H9 (cell line): ENCODE results near the gene MARK4. TPM values are rescaled to one million over a fixed set of nuclear protein-coding genes. Genes with fewer than 3 reads are reported as not detected.
A peak's percentile ranks its signal among the peaks of the same experiment; 100 is the strongest.

Source experiments
- DNase-seq: peaks from one replicate; pipeline ENCODE4 v3.0.0-alpha.2; 2017
- H2AFZ ChIP-seq: one replicate; pipeline ENCODE4 v1.6.1; 2013; ENCODE audit warnings: mild to moderate bottlenecking, low read length, control low read depth, moderate library complexity
- H2AK5ac ChIP-seq: 2 replicates; pipeline ENCODE4 v1.6.1; 2013; ENCODE audit warnings: low read length, control low read depth, mixed read lengths; ENCODE audit not compliant: insufficient read length
- H2BK120ac ChIP-seq: one replicate; pipeline ENCODE4 v1.6.1; 2013; ENCODE audit warnings: low read depth, mild to moderate bottlenecking, low read length, control low read depth, inconsistent platforms; ENCODE audit not compliant: poor library complexity, severe bottlenecking
- H2BK12ac ChIP-seq: 2 replicates; pipeline ENCODE4 v1.6.1; 2013; ENCODE audit warnings: low read length, control low read depth, mixed read lengths, low read depth; ENCODE audit not compliant: insufficient read length
- H2BK15ac ChIP-seq: 2 replicates; pipeline ENCODE4 v1.6.1; 2013; ENCODE audit warnings: low read depth, low read length, control low read depth
- H2BK20ac ChIP-seq: one replicate; pipeline ENCODE4 v1.6.1; 2013; ENCODE audit warnings: low read depth, mild to moderate bottlenecking, low read length, control low read depth, inconsistent platforms; ENCODE audit not compliant: poor library complexity, severe bottlenecking
- H2BK5ac ChIP-seq: 2 replicates; pipeline ENCODE4 v1.6.1; 2013; ENCODE audit warnings: low read length, control low read depth, mixed read lengths; ENCODE audit not compliant: insufficient read length
- H3K14ac ChIP-seq: 2 replicates; pipeline ENCODE4 v1.6.1; 2013; ENCODE audit warnings: low read length, control low read depth; ENCODE audit not compliant: insufficient read depth
- H3K18ac ChIP-seq: 2 replicates; pipeline ENCODE4 v1.6.1; 2013; ENCODE audit warnings: low read depth, mild to moderate bottlenecking, mixed read lengths, low read length, control low read depth; ENCODE audit not compliant: insufficient read length
- H3K23ac ChIP-seq: 2 replicates; pipeline ENCODE4 v1.6.1; 2013; ENCODE audit warnings: low read length, control low read depth, mixed read lengths, low read depth; ENCODE audit not compliant: insufficient read length
- H3K23me2 ChIP-seq: 2 replicates; pipeline ENCODE4 v1.6.1; 2013; ENCODE audit warnings: low read depth, mild to moderate bottlenecking, mixed read lengths, low read length, control low read depth; ENCODE audit not compliant: insufficient read length, poor library complexity, severe bottlenecking
- H3K27ac ChIP-seq: 2 replicates; pipeline ENCODE4 v1.5.1; 2013; ENCODE audit warnings: low read length, control low read depth, mixed read lengths, low read depth; ENCODE audit not compliant: insufficient read length
- H3K27me3 ChIP-seq: 2 replicates; pipeline ENCODE4 v1.6.1; 2013; ENCODE audit warnings: low read length, control low read depth, inconsistent platforms; ENCODE audit not compliant: insufficient read depth
- H3K4ac ChIP-seq: 2 replicates; pipeline ENCODE4 v1.6.1; 2013; ENCODE audit warnings: low read depth, mild to moderate bottlenecking, control low read depth, inconsistent platforms, low read length, moderate library complexity
- H3K4me1 ChIP-seq: 2 replicates; pipeline ENCODE4 v1.6.1; 2013; ENCODE audit warnings: low read length, control low read depth, inconsistent platforms; ENCODE audit not compliant: insufficient read depth
- H3K4me2 ChIP-seq: 2 replicates; pipeline ENCODE4 v1.6.1; 2013; ENCODE audit warnings: low read length, control low read depth, mixed read lengths; ENCODE audit not compliant: insufficient read length, insufficient read depth
- H3K56ac ChIP-seq: 2 replicates; pipeline ENCODE4 v1.6.1; 2013; ENCODE audit warnings: low read depth, mild to moderate bottlenecking, mixed read lengths, low read length, control low read depth; ENCODE audit not compliant: insufficient read length
- H3K79me1 ChIP-seq: 2 replicates; pipeline ENCODE4 v1.6.1; 2013; ENCODE audit warnings: low read depth, mild to moderate bottlenecking, moderate library complexity, low read length, control low read depth, inconsistent platforms; ENCODE audit not compliant: insufficient read depth, poor library complexity, severe bottlenecking
- H3K79me2 ChIP-seq: 2 replicates; pipeline ENCODE4 v1.6.1; 2013; ENCODE audit warnings: low read length, control low read depth, inconsistent platforms; ENCODE audit not compliant: insufficient read depth
- H3K9ac ChIP-seq: 2 replicates; pipeline ENCODE4 v1.6.1; 2013; ENCODE audit warnings: low read length, control low read depth, mixed read lengths; ENCODE audit not compliant: insufficient read length; ENCODE audit errors: extremely low read depth
- H3K9me3 ChIP-seq: one replicate; pipeline ENCODE4 v1.6.1; 2013; ENCODE audit warnings: low read depth, low read length, inconsistent platforms; ENCODE audit not compliant: control insufficient read depth
- H3T11ph ChIP-seq: one replicate; pipeline ENCODE4 v1.6.1; 2013; ENCODE audit warnings: mild to moderate bottlenecking, low read length, control low read depth, inconsistent platforms
- H4K20me1 ChIP-seq: one replicate; pipeline ENCODE4 v1.6.1; 2013; ENCODE audit not compliant: control insufficient read depth, insufficient read length, insufficient read depth
- H4K5ac ChIP-seq: 2 replicates; pipeline ENCODE4 v1.6.1; 2013; ENCODE audit warnings: low read depth, mild to moderate bottlenecking, mixed read lengths, low read length, control low read depth; ENCODE audit not compliant: insufficient read length
- H4K8ac ChIP-seq: replicated peaks from 2 replicates; pipeline ENCODE4 v1.6.1; 2013; ENCODE audit warnings: low read length, control low read depth, mixed read lengths, low read depth; ENCODE audit not compliant: insufficient read length
- H4K91ac ChIP-seq: 2 replicates; pipeline ENCODE4 v1.6.1; 2013; ENCODE audit warnings: low read depth, mild to moderate bottlenecking, moderate library complexity, mixed read lengths, low read length, control low read depth; ENCODE audit not compliant: insufficient read length
- H3K27ac Mint-ChIP-seq, 3 experiments: 2 replicates in 2 of 3; 3 replicates in 1 of 3; pipeline ENCODE4 v1.8.0; 2020 to 2021; ENCODE audit warnings: mixed read lengths in 3 of 3, mild to moderate bottlenecking in 1 of 3, moderate library complexity in 1 of 3
- H3K27me3 Mint-ChIP-seq: 2 replicates; pipeline ENCODE4 v1.8.0; 2021; ENCODE audit warnings: low read depth, mild to moderate bottlenecking, moderate library complexity, mixed read lengths
- H3K36me3 Mint-ChIP-seq, 3 experiments: 2 replicates in 2 of 3; 3 replicates in 1 of 3; pipeline ENCODE4 v1.8.0; 2020 to 2021; ENCODE audit warnings: low read depth in 3 of 3, mixed read lengths in 3 of 3; ENCODE audit not compliant: insufficient read depth in 1 of 3
- H3K4me1 Mint-ChIP-seq, 2 experiments: 2 replicates each; pipeline ENCODE4 v1.8.0; 2020; ENCODE audit warnings: mixed read lengths in 2 of 2
- H3K4me3 Mint-ChIP-seq, 2 experiments: 2 replicates in 1 of 2; 3 replicates in 1 of 2; pipeline ENCODE4 v1.8.0; 2020 to 2021; ENCODE audit warnings: mild to moderate bottlenecking in 2 of 2, mixed read lengths in 2 of 2, moderate library complexity in 1 of 2
- H3K9me3 Mint-ChIP-seq, 2 experiments: 2 replicates in 1 of 2; 3 replicates in 1 of 2; pipeline ENCODE4 v1.8.0; 2020; ENCODE audit warnings: mild to moderate bottlenecking in 2 of 2, mixed read lengths in 2 of 2, moderate library complexity in 1 of 2
- WGBS: extraction: QIAGEN DNeasy Blood & Tissue Kit; methylation state at CpG from one replicate; pipeline ENCODE4 v1.1.7; 2013; ENCODE audit warnings: missing lambda C conversion rate, low lambda C conversion rate, mixed read lengths; ENCODE audit not compliant: insufficient read length; ENCODE audit errors: extremely low coverage; 5-methylcytosine and 5-hydroxymethylcytosine counted together
- total RNA-seq: library from RNA; stranded (reverse); gene quantifications from 2 replicates; pipeline ENCODE4 v1.2.1, GENCODE V29; 2021
- TF ChIP-seq, protein P1 (sequence below): fragments of 200-600 bp; sonication (generic); conservative IDR thresholded peaks from 3 replicates; pipeline ENCODE4 v1.8.0; 2021; ENCODE audit warnings: antibody characterized with exemption, mild to moderate bottlenecking

Gene MARK4
- total RNA-seq, 1 experiment from 2014 or later: 44.7 TPM

DNA sequence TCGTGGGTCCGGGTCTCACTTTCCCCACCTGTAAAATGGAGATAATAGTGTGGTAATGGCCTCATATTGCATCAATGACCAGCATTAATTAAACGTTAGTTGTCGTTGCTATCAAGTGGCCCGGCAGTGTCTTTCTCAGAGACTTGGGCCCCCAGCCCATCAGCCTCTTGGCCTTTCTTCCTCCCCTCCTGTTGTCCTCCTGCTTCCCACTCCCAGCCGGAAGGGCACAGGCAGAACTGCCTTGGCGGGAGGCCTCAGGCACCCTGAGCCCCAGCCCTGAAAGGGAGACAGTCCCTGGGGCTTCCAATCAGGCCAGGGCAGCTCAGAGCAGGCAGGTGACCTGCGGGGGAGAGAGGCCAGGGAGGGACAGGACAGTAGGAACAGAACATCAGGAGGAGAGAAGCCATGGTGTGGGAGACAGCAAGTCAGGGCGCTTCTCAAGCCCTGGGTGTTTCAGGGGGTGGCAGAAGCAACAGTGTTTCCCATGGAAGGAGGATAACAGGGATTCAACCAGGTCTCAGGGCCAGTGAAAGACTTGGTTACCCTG lies 4.6 kb downstream of the MARK4 start:
- Histone ChIP-seq H2BK15ac (no peak overlapping the region), H3K14ac (no peak overlapping the region), H3K56ac (no peak overlapping the region), H2BK20ac (no peak overlapping the region), H4K5ac (no peak overlapping the region), H2BK5ac (no peak overlapping the region), H3K23me2 (peaks cover 11% of the 10 kb centered on the region), H2BK120ac (no peak overlapping the region), H3K23ac (no peak overlapping the region), H4K20me1 (no peaks in the 10 kb centered on the region), H3K4me2 (no peak overlapping the region), H2BK12ac (no peak overlapping the region), H3T11ph (no peak overlapping the region), H3K79me1 (peaks cover 7% of the 10 kb centered on the region), H3K9me3 (no peaks in the 10 kb centered on the region), H3K4ac (no peak overlapping the region), H3K27ac (no peak overlapping the region), H2AFZ (no peak overlapping the region), H3K27me3 (no peaks in the 10 kb centered on the region), H3K79me2 (no peaks in the 10 kb centered on the region), H3K9ac (no peak overlapping the region), H3K4me1 (no peaks in the 10 kb centered on the region), H4K8ac (no peak overlapping the region), H3K18ac (no peak overlapping the region), H4K91ac (no peak overlapping the region), H2AK5ac (no peak overlapping the region)
- Mint-ChIP-seq H3K4me1 (peaks cover 15 to 21% of the 10 kb centered on the region in 2 experiments), H3K27me3 (peaks cover 2% of the 10 kb centered on the region), H3K9me3 (no peaks in the 10 kb centered on the region), H3K36me3 (peaks cover 3 to 7% (median 5%) of the 10 kb centered on the region in 3 experiments; a peak in 4 of 7 replicates), H3K4me3 (peak overlapping the region in 1 of 2 experiments; percentile 42; a peak in 1 of 5 replicates), H3K27ac (peak overlapping the region; percentile 10 to 69 (median 68); a peak in 5 of 7 replicates)
- TF ChIP-seq, protein P1, sequence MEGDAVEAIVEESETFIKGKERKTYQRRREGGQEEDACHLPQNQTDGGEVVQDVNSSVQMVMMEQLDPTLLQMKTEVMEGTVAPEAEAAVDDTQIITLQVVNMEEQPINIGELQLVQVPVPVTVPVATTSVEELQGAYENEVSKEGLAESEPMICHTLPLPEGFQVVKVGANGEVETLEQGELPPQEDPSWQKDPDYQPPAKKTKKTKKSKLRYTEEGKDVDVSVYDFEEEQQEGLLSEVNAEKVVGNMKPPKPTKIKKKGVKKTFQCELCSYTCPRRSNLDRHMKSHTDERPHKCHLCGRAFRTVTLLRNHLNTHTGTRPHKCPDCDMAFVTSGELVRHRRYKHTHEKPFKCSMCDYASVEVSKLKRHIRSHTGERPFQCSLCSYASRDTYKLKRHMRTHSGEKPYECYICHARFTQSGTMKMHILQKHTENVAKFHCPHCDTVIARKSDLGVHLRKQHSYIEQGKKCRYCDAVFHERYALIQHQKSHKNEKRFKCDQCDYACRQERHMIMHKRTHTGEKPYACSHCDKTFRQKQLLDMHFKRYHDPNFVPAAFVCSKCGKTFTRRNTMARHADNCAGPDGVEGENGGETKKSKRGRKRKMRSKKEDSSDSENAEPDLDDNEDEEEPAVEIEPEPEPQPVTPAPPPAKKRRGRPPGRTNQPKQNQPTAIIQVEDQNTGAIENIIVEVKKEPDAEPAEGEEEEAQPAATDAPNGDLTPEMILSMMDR: no peak
- no CpG with 5 or more reads among the region's 9 CpGs for WGBS
- no peak for DNase-seq
